OCI-LY3 (cell line): ENCODE measurements around the gene MCAT.

Experiments
- H2AFZ ChIP-seq: fragments of 200-600, 300-600 bp; shearing (Covaris generic); 2 replicates; pipeline ENCODE4 v1.6.0; 2014; ENCODE audit warnings: antibody characterized with exemption, low read depth, low read length
- H3K27ac ChIP-seq: fragments of 200-600, 300-600 bp; sonication (generic); 2 replicates; pipeline ENCODE4 v1.5.1; 2014; ENCODE audit warnings: mild to moderate bottlenecking, low read length, moderate library complexity, mixed read lengths
- H3K27me3 ChIP-seq: fragments of 200-600, 300-600 bp; sonication (generic); 2 replicates; pipeline ENCODE4 v1.6.1; 2014; ENCODE audit warnings: low read depth, low read length, mixed read lengths
- H3K36me3 ChIP-seq: fragments of 200-600, 300-600 bp; sonication (generic); replicated peaks from 2 replicates; pipeline ENCODE3; 2014; ENCODE audit warnings: low read depth, low read length, mixed read lengths
- H3K4me1 ChIP-seq: fragments of 300-600, 200-600 bp; sonication (generic); 2 replicates; pipeline ENCODE4 v1.6.1; 2014; ENCODE audit warnings: low read length, mixed read lengths
- H3K4me2 ChIP-seq: fragments of 200-600, 300-600 bp; sonication (generic); 2 replicates; pipeline ENCODE4 v1.6.1; 2014; ENCODE audit warnings: low read length, mixed read lengths
- H3K4me3 ChIP-seq: fragments of 300-600, 200-600 bp; sonication (generic); 2 replicates; pipeline ENCODE4 v1.5.1; 2014; ENCODE audit warnings: antibody characterized with exemption, mild to moderate bottlenecking, low read length, moderate library complexity
- H3K79me2 ChIP-seq: fragments of 300-600, 200-600 bp; shearing (Covaris generic); 2 replicates; pipeline ENCODE4 v1.6.1; 2014; ENCODE audit warnings: mild to moderate bottlenecking, low read length, mixed read lengths
- H3K9ac ChIP-seq: fragments of 300-600, 200-600 bp; shearing (Covaris generic); 2 replicates; pipeline ENCODE4 v1.6.0; 2014; ENCODE audit warnings: mild to moderate bottlenecking, low read length, moderate library complexity
- H3K9me3 ChIP-seq: fragments of 200-600, 300-600 bp; shearing (Covaris generic); 2 replicates; pipeline ENCODE4 v1.6.1; 2014; ENCODE audit warnings: low read length, mixed read lengths; ENCODE audit not compliant: insufficient read depth
- H4K20me1 ChIP-seq: fragments of 200-600, 300-600 bp; sonication (generic); 2 replicates; pipeline ENCODE4 v1.6.1; 2016; ENCODE audit warnings: low read length, mixed read lengths; ENCODE audit not compliant: insufficient read depth
- CTCF ChIP-seq: fragments of 200-600, 300-600 bp; sonication (generic); IDR thresholded peaks from 2 replicates; pipeline ENCODE4 v1.5.1; 2014; ENCODE audit warnings: antibody characterized with exemption, low read length, low read depth
- EZH2phosphoT487 ChIP-seq: fragments of 200-600 bp; shearing (Covaris generic); IDR thresholded peaks from 2 replicates; pipeline ENCODE4 v1.6.1; 2018; ENCODE audit warnings: antibody characterized with exemption, mixed run types, low read depth

The MCAT gene

GRCh38 chr22:43088984-43089717 is 54.0 kb downstream of the MCAT start, which contains the start of gene TTLL1:
Gene TTLL1, minus strand, starts transcription at chr22:43089391. Its CDS starts 13,805 bp downstream, at chr22:43075586.
- Histone ChIP-seq H3K9ac (peak within 1 kb of the TSS; percentile 66), H3K4me1 (peaks cover 24% of the 10 kb centered on the region), H2AFZ (peak within 1 kb of the TSS; percentile 89), H3K9me3 (no peaks in the 10 kb centered on the region), H3K27me3 (no peaks in the 10 kb centered on the region), H3K4me3 (peak within 1 kb of the TSS; percentile 86), H3K27ac (peak within 1 kb of the TSS; percentile 30), H3K79me2 (no peaks in the 10 kb centered on the region), H3K36me3 (no peaks in the 10 kb centered on the region), H3K4me2 (peak within 1 kb of the TSS; percentile 86), H4K20me1 (no peaks in the 10 kb centered on the region)
- TF ChIP-seq CTCF (0 out of 2 replicates have a peak, but pooled peaks have one; percentile 4), EZH2phosphoT487 (no peak)

- Histone ChIP-seq H3K9ac (peak overlapping the region; percentile 66), H4K20me1 (no peaks in the 10 kb centered on the region), H3K9me3 (no peaks in the 10 kb centered on the region), H3K79me2 (no peaks in the 10 kb centered on the region), H3K4me3 (peak overlapping the region; percentile 86), H3K4me1 (peaks cover 24% of the 10 kb centered on the region), H3K27ac (peak overlapping the region; percentile 30), H2AFZ (peak overlapping the region; percentile 89), H3K36me3 (no peaks in the 10 kb centered on the region), H3K27me3 (no peaks in the 10 kb centered on the region), H3K4me2 (peak overlapping the region; percentile 86)
- TF ChIP-seq EZH2phosphoT487 (no peak), CTCF (no peak)
These were observed 54.6 kb downstream of the MCAT start for GRCh38 chr22:43088627-43088983.

GRCh38 chr22:43085658-43086606 is 57.3 kb downstream of the MCAT start:
- Histone ChIP-seq H3K4me3 (peak overlapping the region; percentile 9; the same call in 1 of the 2 replicates), H3K27me3 (no peaks in the 10 kb centered on the region), H3K36me3 (no peaks in the 10 kb centered on the region), H3K9ac (peak overlapping the region; percentile 24; the same call in 1 of the 2 replicates), H3K4me1 (peaks cover 24% of the 10 kb centered on the region), H2AFZ (peak overlapping the region; percentile 87), H3K79me2 (no peaks in the 10 kb centered on the region), H3K4me2 (peak overlapping the region; percentile 53), H4K20me1 (no peaks in the 10 kb centered on the region), H3K9me3 (no peaks in the 10 kb centered on the region), H3K27ac (peak overlapping the region; percentile 58)
- TF ChIP-seq CTCF (no peak), EZH2phosphoT487 (no peak)
